ENCODE data around the gene ADAM15.

Gene ADAM15

GRCh38 chr1:155076371-155076770 lies 25.3 kb downstream of the ADAM15 start:
- no peak for DNase-seq

GRCh38 chr1:155077346-155077745 lies 26.2 kb downstream of the ADAM15 start:
- DNase-seq: no peak

- DNase-seq: no peak
These were observed 26.8 kb downstream of the ADAM15 start for GRCh38 chr1:155077758-155078445.

- DNase-seq: peak; percentile 74
These were observed 27.5 kb downstream of the ADAM15 start, which contains the start of gene EFNA3 for GRCh38 chr1:155078469-155079209. EFNA3 (plus strand) TSS chr1:155078837; CDS start chr1:155078942, 105 bp downstream.

- DNase-seq: no peak
These were observed 28.0 kb downstream of the ADAM15 start for GRCh38 chr1:155079210-155079486.

GRCh38 chr1:155079487-155080311 lies 28.6 kb downstream of the ADAM15 start:
- no peak for DNase-seq

GRCh38 chr1:155080312-155081228 lies 29.5 kb downstream of the ADAM15 start:
- peak; percentile 55 for DNase-seq

GRCh38 chr1:155081472-155082300 lies 30.6 kb downstream of the ADAM15 start:
- no peak for DNase-seq

- no peak for DNase-seq
These were observed 31.4 kb downstream of the ADAM15 start for GRCh38 chr1:155082301-155083051.

GRCh38 chr1:155083052-155083541 lies 32.0 kb downstream of the ADAM15 start:
- DNase-seq: no peak

- DNase-seq: peak; percentile 77
These were observed 33.0 kb downstream of the ADAM15 start for GRCh38 chr1:155083865-155084721.

- DNase-seq: peak; percentile 98
These were observed 33.8 kb downstream of the ADAM15 start for GRCh38 chr1:155084722-155085503.

- peak; percentile 72 for DNase-seq
These were observed 34.5 kb downstream of the ADAM15 start for GRCh38 chr1:155085504-155086127.

- DNase-seq: peak; percentile 85
These were observed 35.1 kb downstream of the ADAM15 start for GRCh38 chr1:155086128-155086741.

- DNase-seq: no peak
These were observed 35.9 kb downstream of the ADAM15 start for GRCh38 chr1:155086856-155087535.

GRCh38 chr1:155091071-155092051 lies 40.2 kb downstream of the ADAM15 start:
- peak; percentile 88 for DNase-seq

All from hematopoietic multipotent progenitor cell treated with erythropoietin and hydrocortisone succinate and interleukin-3 and kit ligand, for 4 days (in vitro differentiated cells).